Lower leg skin (tissue), 3 donors: ENCODE data around the gene ARHGEF19.

Source experiments
- POLR2A ChIP-seq, 2 donors: fragments of 450-650 bp; IDR thresholded peaks; one replicate each; pipeline ENCODE4 v1.6.1; 2016 to 2017; ENCODE audit warnings: antibody characterized with exemption in 2 of 2, mild to moderate bottlenecking in 1 of 2, moderate library complexity in 1 of 2
- TF ChIP-seq, protein P1 (sequence below), 3 donors: fragments of 450-650 bp; IDR thresholded peaks; one replicate each; pipeline ENCODE4 v1.5.1; 2016; ENCODE audit warnings: antibody characterized with exemption in 3 of 3, mild to moderate bottlenecking in 3 of 3, moderate library complexity in 2 of 3

DNA sequence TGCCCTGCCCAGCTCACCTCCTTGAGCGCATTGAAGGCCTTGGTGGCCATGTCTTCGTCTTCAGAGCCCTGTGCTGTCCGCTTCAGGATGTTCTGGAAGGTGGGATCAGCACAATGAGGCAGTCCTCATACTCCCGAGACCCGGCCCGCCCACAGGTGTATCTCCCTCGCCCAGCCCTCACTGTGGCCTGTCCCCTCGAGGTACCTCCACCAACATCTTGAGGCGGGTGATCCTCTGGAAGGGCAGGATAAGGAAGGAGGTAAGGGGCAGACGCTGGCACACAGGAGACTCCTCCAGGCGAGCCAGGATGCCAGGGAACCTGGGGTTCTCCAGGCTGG, 7.1 kb downstream of the ARHGEF19 start:
- TF ChIP-seq, protein P1, sequence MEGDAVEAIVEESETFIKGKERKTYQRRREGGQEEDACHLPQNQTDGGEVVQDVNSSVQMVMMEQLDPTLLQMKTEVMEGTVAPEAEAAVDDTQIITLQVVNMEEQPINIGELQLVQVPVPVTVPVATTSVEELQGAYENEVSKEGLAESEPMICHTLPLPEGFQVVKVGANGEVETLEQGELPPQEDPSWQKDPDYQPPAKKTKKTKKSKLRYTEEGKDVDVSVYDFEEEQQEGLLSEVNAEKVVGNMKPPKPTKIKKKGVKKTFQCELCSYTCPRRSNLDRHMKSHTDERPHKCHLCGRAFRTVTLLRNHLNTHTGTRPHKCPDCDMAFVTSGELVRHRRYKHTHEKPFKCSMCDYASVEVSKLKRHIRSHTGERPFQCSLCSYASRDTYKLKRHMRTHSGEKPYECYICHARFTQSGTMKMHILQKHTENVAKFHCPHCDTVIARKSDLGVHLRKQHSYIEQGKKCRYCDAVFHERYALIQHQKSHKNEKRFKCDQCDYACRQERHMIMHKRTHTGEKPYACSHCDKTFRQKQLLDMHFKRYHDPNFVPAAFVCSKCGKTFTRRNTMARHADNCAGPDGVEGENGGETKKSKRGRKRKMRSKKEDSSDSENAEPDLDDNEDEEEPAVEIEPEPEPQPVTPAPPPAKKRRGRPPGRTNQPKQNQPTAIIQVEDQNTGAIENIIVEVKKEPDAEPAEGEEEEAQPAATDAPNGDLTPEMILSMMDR (IDR thresholded peaks at IDR 0.05), result no peak
- TF ChIP-seq POLR2A (IDR thresholded peaks at IDR 0.05), result no peak
